GM18511 (cell line): ENCODE measurements around the gene NGF.

Source experiments
- ATAC-seq: cut with Tn5 transposase; IDR thresholded peaks from one replicate; pipeline ENCODE4 v1.9.1; 2021; ENCODE audit warnings: mild to moderate bottlenecking, moderate library complexity; ENCODE audit not compliant: unreplicated experiment

NGF gene

DNA sequence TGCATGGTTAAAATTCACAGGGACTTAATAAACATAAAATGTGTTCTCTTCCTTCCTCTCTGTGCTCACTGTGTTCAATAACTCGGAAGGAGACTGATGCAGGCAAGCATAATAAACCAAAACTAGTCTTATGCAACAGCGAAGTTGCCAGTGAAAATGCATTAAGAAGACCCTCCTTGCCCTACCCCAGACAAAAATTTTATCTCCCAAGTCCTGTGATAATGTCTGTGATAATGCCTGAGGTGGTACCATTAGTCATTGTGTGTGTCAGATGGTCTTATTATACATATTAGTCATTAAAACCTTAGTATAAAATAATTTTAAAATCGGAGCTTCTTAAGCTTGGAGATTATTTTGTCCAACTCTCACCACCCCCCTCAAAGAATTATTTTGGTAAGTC lies 97.8 kb downstream of the NGF start:
- no peak for ATAC-seq

GRCh38 chr1:115239426-115239825 lies 98.6 kb downstream of the NGF start:
- no peak for ATAC-seq

GRCh38 chr1:115239148-115239422 lies 99.0 kb downstream of the NGF start:
- ATAC-seq, result no peak

- ATAC-seq, result no peak
Observed at GRCh38 chr1:115238336-115239147, 99.5 kb downstream of the NGF start.

- ATAC-seq, result no peak
Observed at GRCh38 chr1:115237507-115237906, 100.5 kb downstream of the NGF start.

GRCh38 chr1:115237023-115237422 lies 101.0 kb downstream of the NGF start:
- ATAC-seq, result no peak
